ENCODE measurements around the gene MLF2.
A peak's percentile ranks its signal among the peaks of the same experiment; 100 is the strongest.

Gene MLF2

GRCh38 chr12:6758506-6759095 lies 5.7 kb upstream of the MLF2 start:
- H3K4me1 ChIP-seq (ENCODE audit: low read depth, poor library complexity, severe bottlenecking), result peaks cover 10% of the 10 kb centered on the region
- H3K4me2 ChIP-seq, result no peak overlapping the region
- no peak overlapping the region for H3K4me3 ChIP-seq (IDR thresholded peaks at IDR 0.05; ENCODE audit: insufficient read depth, low read depth, low read length)
- H3K27me3 ChIP-seq (ENCODE audit: insufficient read depth, low read depth), result no peaks in the 10 kb centered on the region
- H3K27ac ChIP-seq, result no peak overlapping the region
- H3K9ac ChIP-seq, result no peak overlapping the region
- no peaks in the 10 kb centered on the region for H4K20me1 ChIP-seq (ENCODE audit: insufficient read depth)
- TF ChIP-seq CTCF (conservative IDR thresholded peaks at IDR 0.05; ENCODE audit: low read depth, low read length), result no peak
- no peak overlapping the region for H2AFZ ChIP-seq (ENCODE audit: low read depth)
- H3K36me3 ChIP-seq (ENCODE audit: insufficient read depth), result no peaks in the 10 kb centered on the region
- no peaks in the 10 kb centered on the region for H3K79me2 ChIP-seq (ENCODE audit: insufficient read depth, low read depth)

GRCh38 chr12:6757028-6757690 lies 4.2 kb upstream of the MLF2 start:
- no peaks in the 10 kb centered on the region for H3K36me3 ChIP-seq (ENCODE audit: insufficient read depth)
- H3K27me3 ChIP-seq (ENCODE audit: insufficient read depth, low read depth), result no peaks in the 10 kb centered on the region
- no peaks in the 10 kb centered on the region for H4K20me1 ChIP-seq (ENCODE audit: insufficient read depth)
- no peak for TF ChIP-seq CTCF (conservative IDR thresholded peaks at IDR 0.05; ENCODE audit: low read depth, low read length)
- no peak overlapping the region for H3K27ac ChIP-seq
- peaks cover 5% of the 10 kb centered on the region; the same call in 1 of the 2 replicates for H3K79me2 ChIP-seq (ENCODE audit: insufficient read depth, low read depth)
- H3K9ac ChIP-seq, result no peak overlapping the region
- no peak overlapping the region for H3K4me3 ChIP-seq (IDR thresholded peaks at IDR 0.05; ENCODE audit: insufficient read depth, low read depth, low read length)
- H3K4me1 ChIP-seq (ENCODE audit: low read depth, poor library complexity, severe bottlenecking), result peaks cover 9% of the 10 kb centered on the region
- no peak overlapping the region for H2AFZ ChIP-seq (ENCODE audit: low read depth)
- H3K4me2 ChIP-seq, result no peak overlapping the region

- TF ChIP-seq CTCF (conservative IDR thresholded peaks at IDR 0.05; ENCODE audit: low read depth, low read length), result no peak
- no peak overlapping the region for H3K27ac ChIP-seq
- H3K27me3 ChIP-seq (ENCODE audit: insufficient read depth, low read depth), result no peaks in the 10 kb centered on the region
- peaks cover 12% of the 10 kb centered on the region for H3K4me1 ChIP-seq (ENCODE audit: low read depth, poor library complexity, severe bottlenecking)
- no peaks in the 10 kb centered on the region for H4K20me1 ChIP-seq (ENCODE audit: insufficient read depth)
- H2AFZ ChIP-seq (ENCODE audit: low read depth), result no peak overlapping the region
- no peaks in the 10 kb centered on the region for H3K36me3 ChIP-seq (ENCODE audit: insufficient read depth)
- H3K9ac ChIP-seq, result no peak overlapping the region
- peaks cover 8% of the 10 kb centered on the region; the same call in 1 of the 2 replicates for H3K79me2 ChIP-seq (ENCODE audit: insufficient read depth, low read depth)
- no peak overlapping the region for H3K4me2 ChIP-seq
- H3K4me3 ChIP-seq (IDR thresholded peaks at IDR 0.05; ENCODE audit: insufficient read depth, low read depth, low read length), result no peak overlapping the region
Observed at GRCh38 chr12:6754411-6754810, 1.5 kb upstream of the MLF2 start.

GRCh38 chr12:6753772-6754356 lies 923 bp upstream of the MLF2 start:
- H3K36me3 ChIP-seq (ENCODE audit: insufficient read depth), result no peaks in the 10 kb centered on the region
- H3K9ac ChIP-seq, result no peak overlapping the region
- peaks cover 8% of the 10 kb centered on the region; the same call in 1 of the 2 replicates for H3K79me2 ChIP-seq (ENCODE audit: insufficient read depth, low read depth)
- no peaks in the 10 kb centered on the region for H4K20me1 ChIP-seq (ENCODE audit: insufficient read depth)
- no peaks in the 10 kb centered on the region for H3K27me3 ChIP-seq (ENCODE audit: insufficient read depth, low read depth)
- H2AFZ ChIP-seq (ENCODE audit: low read depth), result peak overlapping the region; percentile 35; the same call in 1 of the 2 replicates
- peaks cover 12% of the 10 kb centered on the region for H3K4me1 ChIP-seq (ENCODE audit: low read depth, poor library complexity, severe bottlenecking)
- H3K4me2 ChIP-seq, result peak overlapping the region; percentile 20; the same call in 1 of the 2 replicates
- TF ChIP-seq CTCF (conservative IDR thresholded peaks at IDR 0.05; ENCODE audit: low read depth, low read length), result peak; percentile 87
- H3K27ac ChIP-seq, result no peak overlapping the region
- no peak overlapping the region for H3K4me3 ChIP-seq (IDR thresholded peaks at IDR 0.05; ENCODE audit: insufficient read depth, low read depth, low read length)

Measured in KMS-11 (cell line).